Measurements from ENCODE around the gene GINS2. TPM values are rescaled to one million over a fixed set of nuclear protein-coding genes. Genes with fewer than 3 reads are reported as not detected.

Gene GINS2
- total RNA-seq, 4 donors from 2014 or later = 1.8 to 2.5 (median 1.9) TPM; not detected in 1

DNA sequence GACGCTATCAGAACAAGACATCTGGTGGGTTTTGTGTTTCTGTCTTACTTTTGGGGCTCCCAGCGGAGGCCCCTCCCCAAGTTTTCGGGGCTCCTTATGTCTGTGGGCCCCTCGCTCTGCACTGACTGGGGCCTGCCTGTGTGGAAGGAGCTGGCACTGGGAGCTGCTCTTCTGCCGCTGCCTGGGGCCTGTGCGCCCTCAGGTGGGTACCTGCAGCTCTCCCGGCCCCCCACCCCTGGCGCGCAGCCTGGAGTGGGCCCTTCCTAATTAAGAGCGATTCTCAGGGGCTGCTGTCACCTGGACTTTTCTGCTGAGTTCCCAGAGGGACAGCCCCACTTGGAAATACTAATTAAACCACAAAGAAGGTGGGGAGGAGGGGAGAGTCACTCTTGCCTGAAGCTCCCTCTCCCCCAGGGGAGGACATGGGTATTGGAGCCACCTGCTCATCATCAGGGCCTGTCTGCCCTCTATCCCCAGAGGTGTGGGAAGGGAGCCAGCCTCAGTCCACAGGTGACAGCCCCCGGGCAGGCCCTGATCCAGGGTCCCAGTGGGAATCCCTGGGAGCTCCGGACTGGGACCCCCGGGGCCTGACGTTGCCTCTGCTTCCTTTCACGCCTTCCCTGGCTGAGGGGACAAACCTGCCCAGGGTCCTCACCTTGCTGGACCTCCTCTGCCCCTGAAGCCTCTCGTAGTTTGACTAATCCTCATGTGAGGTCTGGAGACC lies 39.2 kb downstream of the GINS2 start:
- 91% methylated on average over 9 of the region's 16 CpGs for WGBS
- no peak for DNase-seq (ENCODE audit: low spot score in 2 of 2)
- H3K4me1 ChIP-seq = peaks cover 50% of the 10 kb centered on the region
- no peaks in the 10 kb centered on the region for H3K9me3 ChIP-seq
- no peaks in the 10 kb centered on the region for H3K27me3 ChIP-seq
- TF ChIP-seq POLR2AphosphoS5 (IDR thresholded peaks at IDR 0.05) (no peak), EP300 (IDR thresholded peaks at IDR 0.05) (no peak), POLR2A (IDR thresholded peaks at IDR 0.05) (no peak)
- TF ChIP-seq, protein P1, sequence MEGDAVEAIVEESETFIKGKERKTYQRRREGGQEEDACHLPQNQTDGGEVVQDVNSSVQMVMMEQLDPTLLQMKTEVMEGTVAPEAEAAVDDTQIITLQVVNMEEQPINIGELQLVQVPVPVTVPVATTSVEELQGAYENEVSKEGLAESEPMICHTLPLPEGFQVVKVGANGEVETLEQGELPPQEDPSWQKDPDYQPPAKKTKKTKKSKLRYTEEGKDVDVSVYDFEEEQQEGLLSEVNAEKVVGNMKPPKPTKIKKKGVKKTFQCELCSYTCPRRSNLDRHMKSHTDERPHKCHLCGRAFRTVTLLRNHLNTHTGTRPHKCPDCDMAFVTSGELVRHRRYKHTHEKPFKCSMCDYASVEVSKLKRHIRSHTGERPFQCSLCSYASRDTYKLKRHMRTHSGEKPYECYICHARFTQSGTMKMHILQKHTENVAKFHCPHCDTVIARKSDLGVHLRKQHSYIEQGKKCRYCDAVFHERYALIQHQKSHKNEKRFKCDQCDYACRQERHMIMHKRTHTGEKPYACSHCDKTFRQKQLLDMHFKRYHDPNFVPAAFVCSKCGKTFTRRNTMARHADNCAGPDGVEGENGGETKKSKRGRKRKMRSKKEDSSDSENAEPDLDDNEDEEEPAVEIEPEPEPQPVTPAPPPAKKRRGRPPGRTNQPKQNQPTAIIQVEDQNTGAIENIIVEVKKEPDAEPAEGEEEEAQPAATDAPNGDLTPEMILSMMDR (IDR thresholded peaks at IDR 0.05) = no peak
- H3K4me3 ChIP-seq = no peak overlapping the region
- H3K36me3 ChIP-seq = peaks cover 29% of the 10 kb centered on the region
- no peak overlapping the region for H3K27ac ChIP-seq

DNA sequence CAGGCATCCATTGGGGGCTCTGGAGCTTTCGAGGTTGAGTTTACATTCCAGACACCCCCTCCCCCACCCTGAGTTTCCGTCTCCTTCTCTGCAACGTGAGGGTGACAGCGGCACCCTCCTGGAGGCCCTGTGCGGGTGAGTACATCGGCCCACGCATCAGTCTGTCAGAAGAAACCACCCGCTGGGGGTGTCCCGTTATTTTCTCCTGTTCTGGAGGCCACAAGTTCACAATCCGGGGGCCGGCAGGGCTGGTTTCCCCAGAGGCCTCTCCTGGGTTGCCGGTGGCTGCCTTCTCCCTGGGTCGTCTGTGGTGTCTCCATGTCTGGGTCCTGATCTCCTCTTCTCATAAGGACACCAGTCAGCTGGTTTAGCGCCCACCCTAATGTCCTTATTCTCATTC lies 39.9 kb downstream of the GINS2 start:
- H3K4me1 ChIP-seq = peaks cover 53% of the 10 kb centered on the region
- no peak overlapping the region for H3K4me3 ChIP-seq
- DNase-seq (ENCODE audit: low spot score in 2 of 2) = no peak
- H3K27ac ChIP-seq = no peak overlapping the region
- WGBS = 89% methylated on average over 12 of the region's 14 CpGs
- H3K9me3 ChIP-seq = no peaks in the 10 kb centered on the region
- TF ChIP-seq, protein P1 (IDR thresholded peaks at IDR 0.05) = no peak
- no peak for TF ChIP-seq EP300 (IDR thresholded peaks at IDR 0.05)
- no peak for TF ChIP-seq POLR2AphosphoS5 (IDR thresholded peaks at IDR 0.05)
- no peak for TF ChIP-seq POLR2A (IDR thresholded peaks at IDR 0.05)
- H3K27me3 ChIP-seq = no peaks in the 10 kb centered on the region
- peaks cover 23% of the 10 kb centered on the region for H3K36me3 ChIP-seq

DNA sequence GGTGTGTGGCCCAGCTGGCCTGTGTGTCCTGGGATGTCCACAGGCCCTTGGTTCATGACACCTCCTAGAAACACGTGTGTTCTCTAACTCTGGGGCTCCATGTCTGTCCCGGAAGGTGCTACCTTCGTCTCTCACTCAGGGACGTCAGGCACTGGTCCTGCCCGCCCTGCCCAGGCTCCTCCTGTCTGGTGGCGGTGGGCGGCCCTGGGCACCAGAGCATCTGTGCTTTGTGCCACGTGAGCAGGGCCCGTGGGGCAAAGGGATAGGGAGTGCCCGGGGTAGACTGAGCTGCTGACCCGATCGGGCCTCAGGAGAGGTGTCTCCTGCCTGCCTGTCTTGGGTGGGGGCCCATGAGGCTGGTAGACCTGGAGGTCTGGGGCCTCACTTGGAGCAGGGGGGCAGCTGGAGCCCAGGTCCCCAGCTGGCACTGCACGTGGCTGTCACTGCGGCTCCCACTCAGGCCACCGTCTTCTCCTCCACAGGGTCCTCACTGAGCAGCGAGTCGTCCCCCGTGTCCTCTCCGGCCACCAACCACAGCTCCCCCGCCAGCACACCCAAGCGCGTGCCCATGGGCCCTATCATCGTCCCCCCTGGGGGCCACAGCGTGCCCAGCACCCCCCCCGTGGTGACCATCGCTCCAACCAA lies 40.6 kb downstream of the GINS2 start:
- H3K4me3 ChIP-seq = no peak overlapping the region
- H3K27me3 ChIP-seq = no peaks in the 10 kb centered on the region
- WGBS = 94% methylated on average over 13 of the region's 26 CpGs
- no peak overlapping the region for H3K27ac ChIP-seq
- no peak for DNase-seq (ENCODE audit: low spot score in 2 of 2)
- peaks cover 47% of the 10 kb centered on the region for H3K4me1 ChIP-seq
- no peaks in the 10 kb centered on the region for H3K9me3 ChIP-seq
- TF ChIP-seq POLR2A (IDR thresholded peaks at IDR 0.05) (no peak), EP300 (IDR thresholded peaks at IDR 0.05) (no peak), POLR2AphosphoS5 (IDR thresholded peaks at IDR 0.05) (no peak)
- TF ChIP-seq, protein P1 (IDR thresholded peaks at IDR 0.05) = no peak
- H3K36me3 ChIP-seq = peaks cover 23% of the 10 kb centered on the region

DNA sequence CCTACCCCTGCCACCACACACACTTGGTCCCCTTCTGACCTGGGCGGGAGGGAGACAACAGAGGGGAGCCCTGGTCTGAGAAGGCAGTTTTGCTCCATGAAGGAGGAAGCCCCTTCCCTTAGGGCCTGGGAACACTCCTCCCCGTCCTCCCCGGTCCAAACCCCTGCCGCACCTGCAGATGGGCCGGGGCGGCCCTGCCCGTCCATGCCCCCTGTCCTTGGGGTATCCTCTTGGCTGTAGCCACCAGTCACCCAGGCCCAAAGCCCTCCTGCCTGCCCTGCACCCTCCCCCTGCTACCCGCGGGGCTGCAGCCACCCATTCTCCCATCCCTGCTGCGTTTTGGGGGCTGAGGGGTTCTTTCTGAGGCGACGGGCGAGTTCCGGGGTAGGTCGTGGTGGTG lies 41.8 kb downstream of the GINS2 start:
- peaks cover 46% of the 10 kb centered on the region for H3K4me1 ChIP-seq
- no peak for DNase-seq (ENCODE audit: low spot score in 2 of 2)

More for the DNA sequence above, 41.8 kb downstream of the GINS2 start:
- Histone ChIP-seq H3K36me3 (peaks cover 23% of the 10 kb centered on the region), H3K9me3 (no peaks in the 10 kb centered on the region), H3K27me3 (no peaks in the 10 kb centered on the region), H3K27ac (no peak overlapping the region), H3K4me3 (no peak overlapping the region)
- TF ChIP-seq, protein P1 (IDR thresholded peaks at IDR 0.05) = no peak
- TF ChIP-seq POLR2A (IDR thresholded peaks at IDR 0.05) = no peak
- no peak for TF ChIP-seq EP300 (IDR thresholded peaks at IDR 0.05)
- no peak for TF ChIP-seq POLR2AphosphoS5 (IDR thresholded peaks at IDR 0.05)
- 96% methylated on average over 12 of the region's 15 CpGs for WGBS

All from suprapubic skin (tissue), 4 donors.